ENCODE measurements around the gene PMPCA. TPM values are rescaled to one million over a fixed set of nuclear protein-coding genes. Genes with fewer than 3 reads are reported as not detected.
A peak's percentile ranks its signal among the peaks of the same experiment; 100 is the strongest.

The PMPCA gene
- total and polyA plus RNA-seq, 2 of the 13 experiments (the other 11 are each of a cell fraction or from before 2014, with no cell fraction given), result 70.2 to 88.4 TPM

DNA sequence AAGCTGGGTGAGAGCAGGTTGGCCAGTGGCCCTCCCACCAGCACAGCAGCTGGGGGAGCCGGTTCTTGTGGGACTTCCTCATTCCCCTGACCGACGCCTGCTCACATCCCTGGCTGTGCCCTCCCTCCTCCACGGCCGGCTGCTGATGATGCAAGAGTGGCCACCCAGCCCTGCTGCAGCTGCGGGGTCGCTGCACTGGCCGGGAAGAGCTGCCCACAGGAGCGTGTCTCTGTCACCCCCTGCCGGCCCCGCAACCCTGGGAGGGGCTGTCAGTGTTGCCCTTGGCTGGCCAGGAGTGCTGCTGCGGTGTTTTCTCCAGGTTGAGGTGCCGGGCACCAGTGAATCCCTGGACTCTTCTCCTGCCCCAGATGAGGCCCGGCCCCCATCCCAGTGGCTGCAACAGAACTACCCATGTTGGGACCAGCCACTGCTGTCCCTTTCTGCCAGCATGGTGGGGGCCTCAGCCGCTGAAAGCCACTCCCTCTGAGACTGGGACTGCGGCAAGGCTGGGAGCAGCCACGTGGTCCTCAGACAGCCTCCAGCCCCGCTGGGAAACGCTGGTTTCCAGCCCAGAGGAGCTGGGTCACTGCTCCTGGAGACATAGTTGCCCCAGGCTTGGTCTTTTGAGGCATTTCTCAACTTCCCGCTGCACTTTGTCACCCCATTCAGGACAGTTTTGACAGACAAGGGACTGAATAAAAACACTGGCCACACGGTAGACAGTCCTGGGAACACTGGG lies 37.7 kb upstream of the PMPCA start (continued):
- TF ChIP-seq, protein P1, sequence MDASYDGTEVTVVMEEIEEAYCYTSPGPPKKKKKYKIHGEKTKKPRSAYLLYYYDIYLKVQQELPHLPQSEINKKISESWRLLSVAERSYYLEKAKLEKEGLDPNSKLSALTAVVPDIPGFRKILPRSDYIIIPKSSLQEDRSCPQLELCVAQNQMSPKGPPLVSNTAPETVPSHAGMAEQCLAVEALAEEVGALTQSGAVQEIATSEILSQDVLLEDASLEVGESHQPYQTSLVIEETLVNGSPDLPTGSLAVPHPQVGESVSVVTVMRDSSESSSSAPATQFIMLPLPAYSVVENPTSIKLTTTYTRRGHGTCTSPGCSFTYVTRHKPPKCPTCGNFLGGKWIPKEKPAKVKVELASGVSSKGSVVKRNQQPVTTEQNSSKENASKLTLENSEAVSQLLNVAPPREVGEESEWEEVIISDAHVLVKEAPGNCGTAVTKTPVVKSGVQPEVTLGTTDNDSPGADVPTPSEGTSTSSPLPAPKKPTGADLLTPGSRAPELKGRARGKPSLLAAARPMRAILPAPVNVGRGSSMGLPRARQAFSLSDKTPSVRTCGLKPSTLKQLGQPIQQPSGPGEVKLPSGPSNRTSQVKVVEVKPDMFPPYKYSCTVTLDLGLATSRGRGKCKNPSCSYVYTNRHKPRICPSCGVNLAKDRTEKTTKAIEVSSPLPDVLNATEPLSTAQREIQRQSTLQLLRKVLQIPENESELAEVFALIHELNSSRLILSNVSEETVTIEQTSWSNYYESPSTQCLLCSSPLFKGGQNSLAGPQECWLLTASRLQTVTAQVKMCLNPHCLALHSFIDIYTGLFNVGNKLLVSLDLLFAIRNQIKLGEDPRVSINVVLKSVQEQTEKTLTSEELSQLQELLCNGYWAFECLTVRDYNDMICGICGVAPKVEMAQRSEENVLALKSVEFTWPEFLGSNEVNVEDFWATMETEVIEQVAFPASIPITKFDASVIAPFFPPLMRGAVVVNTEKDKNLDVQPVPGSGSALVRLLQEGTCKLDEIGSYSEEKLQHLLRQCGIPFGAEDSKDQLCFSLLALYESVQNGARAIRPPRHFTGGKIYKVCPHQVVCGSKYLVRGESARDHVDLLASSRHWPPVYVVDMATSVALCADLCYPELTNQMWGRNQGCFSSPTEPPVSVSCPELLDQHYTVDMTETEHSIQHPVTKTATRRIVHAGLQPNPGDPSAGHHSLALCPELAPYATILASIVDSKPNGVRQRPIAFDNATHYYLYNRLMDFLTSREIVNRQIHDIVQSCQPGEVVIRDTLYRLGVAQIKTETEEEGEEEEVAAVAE (CRISPR knock-in tag; IDR thresholded peaks at IDR 0.05; ENCODE audit: borderline replicate concordance), result peak; percentile 59; the same call in 1 of the 2 replicates
- peak; percentile 58 for TF ChIP-seq GATAD1 (CRISPR knock-in tag; IDR thresholded peaks at IDR 0.05)
- 0 out of 2 replicates have a peak, but pooled peaks have one; percentile 53 for TF ChIP-seq ZNF264 (CRISPR knock-in tag; IDR thresholded peaks at IDR 0.05)
- TF ChIP-seq, protein P2, sequence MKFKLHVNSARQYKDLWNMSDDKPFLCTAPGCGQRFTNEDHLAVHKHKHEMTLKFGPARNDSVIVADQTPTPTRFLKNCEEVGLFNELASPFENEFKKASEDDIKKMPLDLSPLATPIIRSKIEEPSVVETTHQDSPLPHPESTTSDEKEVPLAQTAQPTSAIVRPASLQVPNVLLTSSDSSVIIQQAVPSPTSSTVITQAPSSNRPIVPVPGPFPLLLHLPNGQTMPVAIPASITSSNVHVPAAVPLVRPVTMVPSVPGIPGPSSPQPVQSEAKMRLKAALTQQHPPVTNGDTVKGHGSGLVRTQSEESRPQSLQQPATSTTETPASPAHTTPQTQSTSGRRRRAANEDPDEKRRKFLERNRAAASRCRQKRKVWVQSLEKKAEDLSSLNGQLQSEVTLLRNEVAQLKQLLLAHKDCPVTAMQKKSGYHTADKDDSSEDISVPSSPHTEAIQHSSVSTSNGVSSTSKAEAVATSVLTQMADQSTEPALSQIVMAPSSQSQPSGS (CRISPR knock-in tag; IDR thresholded peaks at IDR 0.05), result peak; percentile 81
- 0 out of 2 replicates have a peak, but pooled peaks have one; percentile 43 for TF ChIP-seq ZFP1 (CRISPR knock-in tag; IDR thresholded peaks at IDR 0.05)
- peak; percentile 56; the same call in 1 of the 2 replicates for TF ChIP-seq RXRA (CRISPR knock-in tag; IDR thresholded peaks at IDR 0.05)
- TF ChIP-seq SALL2 (CRISPR knock-in tag; IDR thresholded peaks at IDR 0.05), result peak; percentile 77
- TF ChIP-seq JUND (CRISPR knock-in tag; IDR thresholded peaks at IDR 0.05), result 0 out of 2 replicates have a peak, but pooled peaks have one; percentile 47
- TF ChIP-seq, protein P3, sequence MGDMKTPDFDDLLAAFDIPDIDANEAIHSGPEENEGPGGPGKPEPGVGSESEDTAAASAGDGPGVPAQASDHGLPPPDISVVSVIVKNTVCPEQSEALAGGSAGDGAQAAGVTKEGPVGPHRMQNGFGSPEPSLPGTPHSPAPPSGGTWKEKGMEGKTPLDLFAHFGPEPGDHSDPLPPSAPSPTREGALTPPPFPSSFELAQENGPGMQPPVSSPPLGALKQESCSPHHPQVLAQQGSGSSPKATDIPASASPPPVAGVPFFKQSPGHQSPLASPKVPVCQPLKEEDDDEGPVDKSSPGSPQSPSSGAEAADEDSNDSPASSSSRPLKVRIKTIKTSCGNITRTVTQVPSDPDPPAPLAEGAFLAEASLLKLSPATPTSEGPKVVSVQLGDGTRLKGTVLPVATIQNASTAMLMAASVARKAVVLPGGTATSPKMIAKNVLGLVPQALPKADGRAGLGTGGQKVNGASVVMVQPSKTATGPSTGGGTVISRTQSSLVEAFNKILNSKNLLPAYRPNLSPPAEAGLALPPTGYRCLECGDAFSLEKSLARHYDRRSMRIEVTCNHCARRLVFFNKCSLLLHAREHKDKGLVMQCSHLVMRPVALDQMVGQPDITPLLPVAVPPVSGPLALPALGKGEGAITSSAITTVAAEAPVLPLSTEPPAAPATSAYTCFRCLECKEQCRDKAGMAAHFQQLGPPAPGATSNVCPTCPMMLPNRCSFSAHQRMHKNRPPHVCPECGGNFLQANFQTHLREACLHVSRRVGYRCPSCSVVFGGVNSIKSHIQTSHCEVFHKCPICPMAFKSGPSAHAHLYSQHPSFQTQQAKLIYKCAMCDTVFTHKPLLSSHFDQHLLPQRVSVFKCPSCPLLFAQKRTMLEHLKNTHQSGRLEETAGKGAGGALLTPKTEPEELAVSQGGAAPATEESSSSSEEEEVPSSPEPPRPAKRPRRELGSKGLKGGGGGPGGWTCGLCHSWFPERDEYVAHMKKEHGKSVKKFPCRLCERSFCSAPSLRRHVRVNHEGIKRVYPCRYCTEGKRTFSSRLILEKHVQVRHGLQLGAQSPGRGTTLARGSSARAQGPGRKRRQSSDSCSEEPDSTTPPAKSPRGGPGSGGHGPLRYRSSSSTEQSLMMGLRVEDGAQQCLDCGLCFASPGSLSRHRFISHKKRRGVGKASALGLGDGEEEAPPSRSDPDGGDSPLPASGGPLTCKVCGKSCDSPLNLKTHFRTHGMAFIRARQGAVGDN (CRISPR knock-in tag; IDR thresholded peaks at IDR 0.05), result peak; percentile 66
- peak; percentile 8; the same call in 1 of the 2 replicates for TF ChIP-seq SMC3 (IDR thresholded peaks at IDR 0.05; ENCODE audit: low read length)
- TF ChIP-seq ZFP37 (CRISPR knock-in tag; IDR thresholded peaks at IDR 0.05; ENCODE audit: borderline replicate concordance), result 0 out of 2 replicates have a peak, but pooled peaks have one; percentile 30
- TF ChIP-seq RAD21 (CRISPR knock-in tag; IDR thresholded peaks at IDR 0.05), result peak; percentile 90
- peak; percentile 96 for TF ChIP-seq ZNF121 (CRISPR knock-in tag; IDR thresholded peaks at IDR 0.05)
- TF ChIP-seq MEIS2 (CRISPR knock-in tag; IDR thresholded peaks at IDR 0.05), result peak; percentile 66; the same call in 1 of the 2 replicates
- TF ChIP-seq, protein P4, sequence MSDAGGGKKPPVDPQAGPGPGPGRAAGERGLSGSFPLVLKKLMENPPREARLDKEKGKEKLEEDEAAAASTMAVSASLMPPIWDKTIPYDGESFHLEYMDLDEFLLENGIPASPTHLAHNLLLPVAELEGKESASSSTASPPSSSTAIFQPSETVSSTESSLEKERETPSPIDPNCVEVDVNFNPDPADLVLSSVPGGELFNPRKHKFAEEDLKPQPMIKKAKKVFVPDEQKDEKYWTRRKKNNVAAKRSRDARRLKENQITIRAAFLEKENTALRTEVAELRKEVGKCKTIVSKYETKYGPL (CRISPR knock-in tag; IDR thresholded peaks at IDR 0.05), result no peak; the same call in 1 of the 2 replicates
- TF ChIP-seq ZNF263 (CRISPR knock-in tag; IDR thresholded peaks at IDR 0.05), result peak; percentile 92
- TF ChIP-seq, protein P5, sequence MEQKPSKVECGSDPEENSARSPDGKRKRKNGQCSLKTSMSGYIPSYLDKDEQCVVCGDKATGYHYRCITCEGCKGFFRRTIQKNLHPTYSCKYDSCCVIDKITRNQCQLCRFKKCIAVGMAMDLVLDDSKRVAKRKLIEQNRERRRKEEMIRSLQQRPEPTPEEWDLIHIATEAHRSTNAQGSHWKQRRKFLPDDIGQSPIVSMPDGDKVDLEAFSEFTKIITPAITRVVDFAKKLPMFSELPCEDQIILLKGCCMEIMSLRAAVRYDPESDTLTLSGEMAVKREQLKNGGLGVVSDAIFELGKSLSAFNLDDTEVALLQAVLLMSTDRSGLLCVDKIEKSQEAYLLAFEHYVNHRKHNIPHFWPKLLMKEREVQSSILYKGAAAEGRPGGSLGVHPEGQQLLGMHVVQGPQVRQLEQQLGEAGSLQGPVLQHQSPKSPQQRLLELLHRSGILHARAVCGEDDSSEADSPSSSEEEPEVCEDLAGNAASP (CRISPR knock-in tag; IDR thresholded peaks at IDR 0.05; ENCODE audit: borderline replicate concordance), result peak; percentile 62

Data from HepG2 (cell line).